Measurements from ENCODE around the gene MEGF11. TPM values are rescaled to one million over a fixed set of nuclear protein-coding genes. Genes with fewer than 3 reads are reported as not detected.

The MEGF11 gene
- total RNA-seq, 1 donor from 2014 or later: 6.2 TPM

GRCh38 chr15:65851981-65852380 lies 401.6 kb downstream of the MEGF11 start:
- no peak for DNase-seq (ENCODE audit: low read depth)

- DNase-seq (ENCODE audit: low read depth): no peak
Observed at GRCh38 chr15:65847989-65848388, 405.6 kb downstream of the MEGF11 start.

- DNase-seq (ENCODE audit: low read depth): peak; percentile 70
Observed at GRCh38 chr15:65845826-65846519, 407.6 kb downstream of the MEGF11 start.

Other genes starting within 250 kb of the MEGF11 start
- 16.1 and 30.1 TPM in 2 replicates for gene DIS3L, start 39.8 kb upstream of the MEGF11 start, total RNA-seq
- gene TIPIN, start 102.9 kb upstream of the MEGF11 start, total RNA-seq: 8.7 and 9.4 TPM in 2 replicates
- 53.3 and 63.9 TPM in 2 replicates for gene MAP2K1, start 133.2 kb upstream of the MEGF11 start, total RNA-seq
- 27.1 and 42.3 TPM in 2 replicates for gene SNAPC5, start 244.0 kb upstream of the MEGF11 start, total RNA-seq

All from renal cortical epithelial cell (primary cell).